ENCODE results near the gene PXDN.

Gene PXDN

DNA sequence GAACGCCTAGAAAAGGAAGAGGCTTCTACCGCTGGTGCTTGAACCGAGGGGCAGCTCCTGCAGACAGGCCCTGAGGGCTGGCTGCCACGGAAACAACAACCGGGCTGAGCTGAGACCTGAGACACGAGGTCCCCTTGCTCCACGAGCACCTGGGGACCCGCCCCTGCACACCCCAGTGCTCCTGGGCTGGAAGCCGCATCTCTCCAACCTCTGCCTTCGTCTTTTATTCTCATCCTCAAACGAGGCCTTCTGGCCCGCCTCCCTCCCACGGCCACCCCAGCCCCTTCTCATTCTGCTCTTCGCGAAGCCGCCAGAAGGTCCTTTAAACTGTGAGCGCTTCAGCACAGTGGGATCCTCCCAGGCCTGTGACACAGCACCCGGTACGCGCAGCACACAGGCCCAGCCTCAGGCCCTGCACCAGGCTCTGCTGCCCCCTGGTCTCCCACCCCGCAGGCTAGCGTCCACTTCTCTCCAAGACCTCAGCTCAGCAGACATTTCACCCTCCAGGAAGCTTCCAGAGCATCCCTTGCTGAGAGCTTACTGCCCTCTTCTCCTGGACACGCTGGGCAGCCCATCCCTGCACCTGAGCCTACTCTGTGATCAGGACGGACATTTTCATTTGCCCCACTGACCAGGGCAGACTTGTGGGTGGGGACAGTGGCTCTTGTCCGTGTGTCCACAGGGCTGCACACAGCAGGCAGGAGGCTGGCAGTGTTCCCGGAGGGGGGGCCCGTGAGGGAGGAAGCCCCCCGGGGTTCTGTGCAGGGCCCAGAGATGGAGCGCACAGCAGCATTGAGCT is 149.7 kb downstream of the PXDN start:
- no peak for DNase-seq (ENCODE audit: low spot score)

DNA sequence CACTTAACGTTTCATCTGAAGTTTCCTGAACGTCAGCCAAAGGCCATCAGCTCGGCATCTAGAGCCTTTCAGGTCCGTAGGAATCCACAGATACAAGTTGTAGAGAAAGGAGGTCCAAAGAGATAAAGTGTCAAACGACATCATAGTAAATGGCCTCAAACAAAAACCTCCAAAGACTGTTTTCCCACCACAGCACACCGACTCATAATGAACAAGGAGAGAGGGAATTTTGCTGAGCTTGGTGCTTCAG is 150.3 kb downstream of the PXDN start:
- no peak for DNase-seq (ENCODE audit: low spot score)

DNA sequence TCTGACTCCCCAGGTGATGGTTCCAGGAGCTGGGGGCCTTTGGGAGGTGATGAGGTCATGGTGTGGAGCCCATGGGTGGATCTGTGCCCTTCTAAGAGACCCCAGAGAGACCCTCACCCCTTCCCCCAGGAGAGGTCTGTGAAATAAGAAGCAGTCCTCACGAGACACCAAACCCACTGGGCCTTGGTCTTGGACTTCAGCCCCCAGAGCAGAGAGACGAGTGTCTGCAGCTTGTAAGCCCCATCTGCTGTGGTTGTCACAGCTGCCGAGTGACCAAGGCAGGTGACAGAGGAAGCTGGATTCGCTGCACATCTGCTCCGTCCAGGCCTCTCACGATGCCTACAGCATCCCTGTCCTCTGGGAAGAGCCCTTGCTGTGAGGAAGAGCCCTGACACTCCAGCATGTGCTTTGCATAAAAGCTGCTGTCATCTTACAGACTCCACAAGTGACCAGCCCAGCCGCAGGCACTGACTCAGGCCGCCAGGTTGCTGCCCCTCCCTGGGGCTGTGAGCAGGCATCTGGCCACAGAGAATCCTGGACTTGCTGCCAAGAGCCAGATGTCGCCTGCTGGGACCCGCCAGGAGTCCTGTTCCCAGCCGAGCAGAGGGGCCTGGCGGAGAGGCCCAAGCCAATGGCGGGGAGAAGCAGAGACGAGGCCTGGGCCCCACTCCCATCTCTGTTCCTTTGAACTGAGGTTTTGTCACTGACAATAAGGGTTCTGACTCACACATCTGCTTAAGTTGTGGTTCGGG is 150.8 kb downstream of the PXDN start:
- DNase-seq (ENCODE audit: low spot score) = peak; percentile 90

DNA sequence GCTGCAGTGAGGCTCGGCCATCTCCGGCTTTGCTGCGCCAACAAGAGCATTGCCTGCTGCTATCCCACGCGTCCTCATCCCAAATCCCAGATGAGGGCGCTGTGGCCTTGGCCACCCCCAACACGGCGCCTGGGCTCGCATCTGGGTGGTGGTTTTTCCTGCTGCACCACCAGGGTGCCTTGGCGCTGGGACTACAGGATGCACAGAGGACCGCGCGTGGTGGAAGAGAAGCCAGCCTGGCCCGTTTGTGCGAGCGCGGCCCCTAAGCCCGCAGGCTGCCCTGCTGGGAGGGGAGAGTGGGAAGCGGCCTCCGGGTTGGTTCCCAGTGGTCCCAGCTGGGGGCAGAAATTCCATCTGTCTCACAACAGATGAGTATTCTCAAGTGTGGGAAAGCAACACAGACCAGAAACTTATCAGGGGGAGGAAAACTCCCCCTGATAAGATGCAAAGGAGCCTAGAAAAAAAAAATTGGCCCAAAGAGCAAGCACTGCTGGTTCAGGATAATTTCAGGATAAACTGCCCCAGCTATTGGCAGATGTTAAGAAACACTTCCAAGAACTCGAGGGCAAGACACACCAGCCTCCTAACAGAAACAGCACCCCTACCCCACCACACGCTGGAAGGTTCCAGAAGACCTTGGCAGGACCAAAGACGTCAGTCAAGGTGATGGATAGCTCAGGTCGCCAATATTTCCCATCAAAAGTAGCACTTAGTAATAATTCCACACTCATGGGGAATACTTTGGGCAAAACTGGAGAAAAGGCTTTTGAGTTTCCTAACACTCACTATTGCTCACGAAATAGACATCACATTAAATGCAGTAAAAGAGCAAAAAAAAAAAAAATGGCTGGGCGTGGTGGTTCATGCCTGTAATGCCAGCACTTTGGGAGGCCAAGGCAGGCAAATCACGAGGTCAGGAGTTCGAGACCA is 152.1 kb downstream of the PXDN start:
- DNase-seq (ENCODE audit: low spot score) = no peak

DNA sequence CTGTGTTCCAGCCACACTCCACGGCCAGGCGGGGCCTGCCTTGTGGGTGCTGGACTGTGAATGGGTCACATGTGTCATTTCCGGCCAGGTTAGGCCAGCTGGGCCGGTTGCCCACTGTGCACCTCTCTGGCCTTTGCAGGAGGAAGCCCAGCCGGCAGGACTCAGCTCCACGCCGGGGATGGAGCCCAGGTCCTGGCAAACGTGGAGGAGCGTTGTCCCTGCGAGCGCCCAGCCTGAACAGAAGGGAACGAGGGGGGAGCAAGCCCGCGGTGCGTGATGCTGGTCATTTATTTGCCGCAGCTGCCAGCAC is 152.9 kb downstream of the PXDN start:
- no peak for DNase-seq (ENCODE audit: low spot score)

DNA sequence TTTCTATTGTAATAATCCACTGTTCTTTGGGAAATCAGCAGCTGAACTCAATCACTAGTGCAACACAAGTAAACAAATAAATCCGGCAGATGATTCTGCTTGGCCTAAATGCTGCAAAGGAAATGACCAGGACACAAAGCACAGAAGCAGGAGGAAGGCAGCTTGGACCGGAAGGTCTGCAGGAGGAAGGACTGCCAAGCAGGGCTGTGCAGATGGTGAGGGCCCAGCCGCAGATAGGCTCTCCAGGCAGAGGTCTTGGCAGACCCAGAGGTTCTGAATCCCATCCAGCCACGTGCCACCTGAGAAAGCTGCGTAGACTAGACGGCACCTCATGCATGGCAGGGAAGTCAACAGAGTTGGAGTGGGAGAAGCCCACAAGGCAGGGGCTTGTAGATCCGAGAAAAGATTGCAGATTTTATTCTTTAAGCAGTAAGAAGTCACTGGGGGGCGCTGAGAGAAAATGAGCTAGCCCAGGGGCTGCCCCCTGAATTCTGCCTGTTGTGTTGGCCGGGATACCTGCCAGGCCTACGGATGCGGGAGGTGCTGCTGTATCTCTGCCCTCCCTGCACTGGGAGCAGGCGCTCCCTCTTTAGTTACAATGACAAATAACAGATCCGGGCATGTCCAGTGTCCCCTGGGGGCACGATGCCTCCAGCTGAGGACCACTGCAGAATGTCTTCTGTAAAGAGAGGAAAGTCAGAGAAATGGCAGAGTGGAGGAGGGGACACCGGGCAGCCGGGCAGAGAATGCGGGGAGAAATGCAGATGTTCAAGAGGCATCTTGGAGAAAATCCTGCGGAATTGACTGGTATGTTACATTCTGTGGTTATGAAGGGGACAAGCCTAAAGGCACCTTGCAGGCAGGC is 153.5 kb downstream of the PXDN start:
- DNase-seq (ENCODE audit: low spot score) = no peak

DNA sequence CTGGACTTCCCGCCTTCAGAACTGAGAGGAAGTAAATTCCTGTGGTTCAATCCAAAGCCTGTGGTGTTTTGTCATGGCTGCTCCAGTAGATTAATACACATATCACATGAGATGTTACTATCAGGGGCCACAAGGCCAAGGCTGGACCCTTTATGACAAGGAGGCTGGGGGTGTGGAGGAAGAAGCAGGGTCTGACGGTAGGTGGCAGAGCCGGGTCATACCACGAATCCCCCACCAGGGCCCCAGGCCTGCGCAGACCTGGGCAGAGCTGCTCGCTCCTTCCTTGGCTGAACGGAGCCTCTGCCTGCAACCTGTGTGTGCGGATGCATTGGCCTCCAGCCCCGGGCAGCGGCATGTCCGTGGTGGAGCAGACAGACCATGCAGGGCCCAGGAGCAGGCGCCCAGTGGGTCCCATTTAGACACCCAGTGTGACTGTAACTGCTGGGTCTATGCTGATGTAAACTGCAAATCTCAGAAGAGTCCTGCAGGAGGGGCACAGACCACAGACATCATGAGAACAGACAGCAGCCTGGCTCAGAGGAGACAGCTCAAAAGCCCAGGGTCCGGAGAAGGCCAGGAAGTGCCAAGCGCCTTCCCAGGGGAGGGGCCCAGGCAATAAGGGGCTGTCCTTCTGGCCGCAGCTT is 155.2 kb downstream of the PXDN start:
- DNase-seq (ENCODE audit: low spot score) = no peak

DNA sequence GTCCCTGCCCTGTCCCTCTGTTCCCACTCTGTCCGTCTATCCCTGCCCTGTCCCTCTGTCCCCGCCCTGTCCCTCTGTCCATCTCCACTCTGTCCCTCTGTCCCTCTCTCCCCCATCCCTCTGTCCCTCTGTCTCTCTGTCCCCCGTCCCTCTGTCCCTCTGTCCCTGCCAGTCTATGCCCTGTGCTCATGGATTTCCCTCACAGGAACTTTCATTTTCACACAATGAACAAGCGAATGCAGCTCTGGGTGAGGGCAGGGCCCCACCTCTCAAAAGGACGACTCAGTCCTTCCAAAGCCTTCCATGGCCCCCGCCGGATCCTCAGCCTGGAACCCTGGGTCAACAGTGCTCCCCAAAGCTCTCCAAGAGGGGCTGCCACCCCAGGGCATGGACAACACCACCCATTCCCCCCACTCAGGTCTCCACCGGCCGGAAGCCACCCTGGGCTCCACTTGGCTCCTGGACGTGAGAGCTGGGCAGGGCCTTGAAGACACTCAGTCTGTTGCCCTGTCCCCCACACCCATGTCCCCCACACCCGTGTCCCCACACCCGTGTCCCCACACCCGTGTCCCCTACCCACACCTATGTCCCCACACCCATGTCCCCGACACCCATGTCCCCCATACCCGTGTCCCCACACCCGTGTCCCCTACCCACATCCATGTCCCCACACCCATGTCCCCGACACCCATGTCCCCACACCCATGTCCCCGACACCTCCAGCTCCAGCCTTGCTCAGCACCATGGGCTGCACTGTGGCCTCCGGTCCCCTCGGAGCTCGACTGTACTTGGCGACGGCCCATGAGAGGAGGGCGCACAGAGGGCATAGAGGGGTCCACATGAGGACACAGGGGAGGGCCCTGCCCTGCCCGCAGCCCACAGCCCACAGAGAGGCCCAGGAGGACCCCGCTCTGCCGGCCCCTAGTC is 156.0 kb downstream of the PXDN start:
- no peak for DNase-seq (ENCODE audit: low spot score)

DNA sequence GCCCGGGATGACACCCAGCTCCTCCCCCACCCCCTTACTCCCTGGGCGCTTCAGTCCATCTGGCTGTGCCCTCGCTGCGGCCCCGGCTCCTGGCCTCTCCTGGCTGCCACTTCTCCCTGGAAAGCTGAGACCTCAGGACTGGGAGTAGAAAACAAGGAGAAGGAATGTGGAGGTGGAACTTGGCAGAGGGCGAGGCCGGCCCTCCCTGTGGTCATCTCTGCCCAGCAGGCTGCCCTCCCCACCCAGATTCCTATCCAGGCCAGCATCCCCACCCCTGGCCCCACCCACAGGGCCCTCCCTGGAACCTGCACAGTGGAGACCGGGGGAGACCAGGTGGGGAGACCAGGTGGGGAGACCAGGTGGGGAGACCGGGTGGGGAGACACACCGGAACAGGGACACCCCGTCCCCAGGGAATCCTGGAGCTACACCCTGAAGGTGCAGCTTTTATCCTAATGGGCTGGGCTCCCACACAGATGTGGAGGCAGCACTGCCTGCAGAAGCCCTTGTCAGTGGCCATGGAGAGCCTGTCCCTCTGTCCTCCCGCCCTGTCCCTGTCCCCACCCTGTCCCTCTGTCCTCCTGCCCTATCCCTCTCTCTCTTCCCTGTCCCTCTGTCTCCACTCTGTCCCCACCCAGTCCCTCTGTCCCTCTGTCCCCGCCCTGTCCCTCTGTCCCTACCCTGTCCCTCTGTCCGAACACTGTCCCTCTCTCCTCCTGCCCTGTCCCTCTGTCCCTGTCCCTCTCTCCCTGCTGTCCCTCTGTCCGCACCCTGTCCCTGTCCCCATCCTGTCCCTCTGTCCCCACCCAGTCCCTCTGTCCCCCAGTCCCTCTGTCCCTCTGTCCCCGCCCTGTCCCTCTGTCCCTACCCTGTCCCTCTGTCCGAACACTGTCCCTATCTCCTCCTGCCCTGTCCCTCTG is 157.1 kb downstream of the PXDN start:
- DNase-seq (ENCODE audit: low spot score) = no peak

DNA sequence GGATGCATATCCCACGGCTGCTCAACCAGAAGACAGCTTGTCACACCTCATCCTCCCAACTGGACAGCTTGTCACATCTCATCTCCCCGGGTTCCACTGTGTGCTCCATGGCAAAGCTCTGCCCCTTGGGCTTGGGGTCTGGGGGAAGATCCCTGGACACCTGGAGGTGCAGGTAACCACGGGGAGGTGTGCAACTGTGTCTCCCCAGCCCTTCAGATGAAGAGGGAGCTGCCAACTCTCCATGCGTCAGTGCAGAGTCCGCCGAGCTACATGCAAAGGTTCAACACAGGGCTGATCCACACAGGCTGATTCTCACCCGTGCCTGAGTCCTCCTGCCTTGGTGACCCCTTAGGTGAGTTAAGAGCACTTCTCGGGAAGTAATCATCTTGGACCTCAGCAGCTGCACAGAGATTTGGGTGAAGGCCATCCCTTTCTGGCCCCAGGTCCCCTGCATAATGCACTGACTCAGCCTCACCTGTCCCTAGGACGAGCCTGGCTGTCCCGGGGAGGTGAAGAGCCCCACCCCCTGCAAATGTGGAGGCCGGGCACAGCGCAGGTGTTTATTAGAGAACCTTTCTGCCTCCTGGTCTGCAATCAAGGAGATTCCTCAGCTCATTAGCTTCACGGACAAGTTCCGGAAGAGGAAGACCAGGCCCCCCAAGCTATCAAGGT is 157.9 kb downstream of the PXDN start:
- no peak for DNase-seq (ENCODE audit: low spot score)

DNA sequence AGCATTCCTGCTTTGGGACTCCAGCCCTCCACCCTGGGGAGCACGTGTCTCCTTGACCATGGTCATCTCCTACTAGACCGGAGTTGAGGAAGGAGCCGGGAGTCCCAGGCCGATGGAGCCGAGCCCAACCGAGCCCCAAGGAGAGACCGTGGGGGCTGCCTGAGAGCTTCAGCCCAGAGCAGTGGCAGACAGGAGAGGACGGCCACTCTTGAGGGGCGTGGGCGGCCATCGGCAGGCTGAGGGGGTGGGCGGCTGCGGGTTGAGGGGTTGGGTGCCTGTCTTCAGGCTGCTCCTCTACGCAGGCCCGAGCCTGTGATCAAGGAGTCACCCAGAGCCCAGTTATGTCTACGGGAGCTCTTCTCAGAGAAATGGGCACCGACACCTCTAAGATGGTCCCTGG is 158.7 kb downstream of the PXDN start:
- DNase-seq (ENCODE audit: low spot score) = no peak

DNA sequence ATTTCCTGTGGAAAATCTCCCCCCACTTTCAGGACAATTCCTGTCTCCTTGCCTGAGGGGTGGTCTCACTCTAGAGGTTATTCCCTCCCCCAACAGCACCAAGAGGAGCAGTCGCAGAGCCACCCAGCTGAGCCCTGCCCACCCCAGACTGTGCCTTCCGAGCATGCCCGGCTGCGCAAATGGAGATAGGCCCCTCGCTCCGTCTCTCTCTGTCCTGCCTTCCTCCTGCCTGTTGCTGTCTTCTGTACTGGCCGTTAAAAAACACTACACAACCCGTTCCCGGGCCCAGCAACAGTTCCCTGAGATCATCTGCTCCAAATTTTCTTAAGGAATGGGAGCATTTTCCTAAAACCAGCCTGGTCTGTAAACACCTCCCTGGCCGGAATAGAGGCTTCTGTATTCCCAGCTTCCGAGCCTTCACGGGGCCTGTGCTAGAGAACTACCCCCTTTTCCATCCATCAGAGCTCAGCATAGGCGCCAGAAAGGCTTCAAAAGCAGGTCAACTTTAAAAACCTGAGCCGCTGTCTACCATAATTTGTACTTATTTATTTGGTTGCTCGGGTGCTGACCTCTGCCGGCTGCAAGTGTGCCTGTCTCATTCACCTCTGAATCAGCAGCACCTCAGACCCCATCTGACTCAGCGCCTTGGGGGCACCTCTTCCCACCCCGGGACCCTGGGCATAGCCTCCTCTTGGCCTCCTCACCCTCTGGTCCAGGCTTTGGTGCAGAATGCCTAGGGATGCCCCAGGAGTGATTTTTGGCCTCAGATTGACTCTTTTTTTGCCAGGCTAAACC is 159.4 kb downstream of the PXDN start:
- DNase-seq (ENCODE audit: low spot score) = no peak

DNA sequence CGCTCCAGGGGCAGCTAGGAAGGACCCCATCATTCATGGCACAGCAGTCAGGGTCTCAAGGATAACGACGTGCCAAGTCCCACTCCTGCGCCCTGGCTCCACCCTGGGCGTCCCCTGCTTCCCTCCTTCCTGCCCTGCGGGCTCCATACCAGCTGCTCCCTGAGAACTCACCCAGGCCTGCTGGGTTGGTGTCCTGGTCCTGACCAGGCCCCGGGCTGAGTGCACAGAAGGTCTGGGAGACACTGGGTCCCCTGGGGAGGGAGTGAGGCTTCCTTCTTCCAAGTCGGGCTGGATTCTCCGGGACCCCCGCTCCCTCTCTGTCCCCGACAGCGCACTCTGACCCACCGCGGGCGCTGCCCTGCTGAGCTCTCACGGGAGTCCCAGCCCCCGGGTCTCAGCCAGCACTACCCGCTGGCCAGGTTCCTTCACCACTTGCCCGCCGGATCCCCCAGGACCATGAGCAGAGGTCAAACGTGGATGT is 160.2 kb downstream of the PXDN start:
- DNase-seq (ENCODE audit: low spot score) = no peak

DNA sequence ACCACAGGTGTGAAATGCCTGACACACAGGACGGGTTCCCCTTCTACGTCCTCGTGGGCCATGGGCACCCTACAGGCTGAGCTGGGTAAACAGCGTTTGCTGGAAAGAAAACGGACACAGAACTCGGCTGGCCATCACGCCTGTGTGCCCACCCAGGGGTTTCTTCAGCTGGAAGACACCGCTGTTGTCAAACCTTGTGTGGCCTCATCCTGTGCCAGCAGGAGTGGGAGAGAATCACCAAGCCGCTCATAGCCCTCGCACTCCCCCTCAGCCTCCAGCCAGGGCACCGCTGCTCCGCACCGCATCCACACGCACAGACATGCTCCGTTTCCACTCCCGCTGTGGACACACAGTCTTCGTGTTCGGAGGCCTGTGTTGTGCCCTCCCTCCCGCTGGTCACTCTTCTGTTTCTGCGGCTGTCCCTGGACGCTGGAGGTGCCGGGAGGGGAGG is 161.4 kb downstream of the PXDN start:
- no peak for DNase-seq (ENCODE audit: low spot score)

DNA sequence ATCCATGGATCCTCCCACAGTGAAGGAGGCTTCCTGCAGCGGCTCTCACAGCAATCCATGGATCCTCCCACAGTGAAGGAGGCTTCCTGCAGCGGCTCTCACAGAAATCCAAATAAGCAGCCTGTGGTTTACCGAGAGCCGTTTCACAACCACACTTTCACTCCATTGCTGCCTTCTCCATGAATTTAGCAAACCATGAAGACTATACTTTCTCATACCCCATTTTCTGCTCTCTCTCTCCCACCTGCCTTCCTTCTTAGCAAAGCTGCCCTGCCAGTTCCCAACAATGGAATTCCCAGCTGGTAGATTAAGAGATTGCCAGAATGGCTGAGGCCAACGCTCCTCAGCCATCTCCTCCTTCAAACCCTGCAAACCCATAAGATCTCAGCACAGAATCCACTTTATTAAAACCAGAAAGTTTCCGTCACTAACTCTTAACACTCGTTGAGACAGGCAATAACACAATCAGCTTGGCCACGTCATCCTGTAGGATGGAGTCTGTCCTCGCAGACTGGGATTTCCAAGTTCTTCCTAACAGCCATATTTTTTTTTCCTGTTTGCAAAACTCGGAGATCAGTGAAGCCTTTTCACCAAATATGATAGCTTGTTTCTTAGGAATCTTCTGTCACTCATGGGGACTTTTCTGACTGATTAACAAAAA is 162.2 kb downstream of the PXDN start:
- DNase-seq (ENCODE audit: low spot score) = peak; percentile 40

Data from AG08395 (cell line).